Uterus (tissue), 2 donors: ENCODE results near the gene RGS14.

Experiments used
- CTCF ChIP-seq, 4 experiments: fragments of 200-600 bp in 2 of 4; fragments of 450-650 bp in 2 of 4; sonication (generic) in 2 of 4; IDR thresholded peaks; one replicate each; pipeline ENCODE4 v1.5.1; 2016 to 2019; ENCODE audit warnings: antibody characterized with exemption in 4 of 4, mild to moderate bottlenecking in 2 of 4, moderate library complexity in 1 of 4
- POLR2A ChIP-seq, 2 donors: fragments of 450-650 bp; IDR thresholded peaks; one replicate each; pipeline ENCODE4 v1.6.1; 2016; ENCODE audit warnings: antibody characterized with exemption in 2 of 2, mild to moderate bottlenecking in 1 of 2, moderate library complexity in 1 of 2

DNA sequence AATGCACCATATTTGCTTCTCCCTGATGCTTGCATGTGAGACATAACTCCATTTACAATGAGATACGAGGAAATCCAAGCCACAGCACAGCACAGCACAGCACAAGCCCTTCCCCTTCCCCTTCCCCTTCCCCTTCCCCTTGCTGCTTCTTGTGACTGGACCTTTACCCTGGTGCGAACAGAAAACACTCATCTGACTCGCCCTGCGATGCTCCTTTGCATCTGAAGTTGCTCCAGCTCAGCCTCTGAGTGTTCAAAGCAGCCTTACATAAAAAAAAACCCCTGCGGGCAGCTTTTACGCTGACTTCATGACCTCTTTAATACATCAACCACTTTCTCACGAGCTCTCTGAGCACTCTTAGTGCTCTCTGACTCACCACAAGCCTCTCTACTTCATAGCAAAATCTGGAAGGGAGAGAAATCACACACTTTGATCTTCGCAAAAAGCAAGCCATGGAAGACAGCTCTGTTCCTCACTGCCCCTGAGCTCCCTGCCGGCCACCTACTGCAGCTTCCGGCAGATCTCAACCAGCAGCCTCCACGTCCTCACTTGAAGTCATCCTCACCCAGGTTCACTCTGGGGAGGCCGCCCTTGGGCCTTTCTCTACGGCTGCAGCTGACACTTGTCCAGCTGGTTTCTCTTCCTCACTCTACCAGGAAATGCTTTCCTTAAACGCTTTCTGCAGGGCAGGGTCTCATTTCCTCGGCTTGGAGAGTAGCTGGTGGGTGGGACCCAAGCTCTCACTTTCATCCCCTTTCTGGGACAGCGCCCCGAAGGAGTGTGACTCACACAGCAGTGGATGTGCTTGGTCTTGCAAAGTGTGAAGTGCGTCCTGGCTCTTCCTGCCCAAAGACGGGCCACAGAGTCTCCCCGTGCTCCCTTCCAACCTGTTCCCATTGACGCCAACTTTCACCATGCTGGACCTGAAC, 31.8 kb downstream of the RGS14 start:
- no peak for TF ChIP-seq CTCF (IDR thresholded peaks at IDR 0.05)
- no peak for TF ChIP-seq POLR2A (IDR thresholded peaks at IDR 0.05)
